ENCODE results near the gene PNRC2.

PNRC2 gene

GRCh38 chr1:24002695-24003094, 43.1 kb downstream of the PNRC2 start:
- TF ChIP-seq FOXP2 (optimal IDR thresholded peaks at IDR 0.05; ENCODE audit: borderline replicate concordance, extremely low read depth, extremely low read length, insufficient read depth) (no peak), REST (IDR thresholded peaks at IDR 0.05; ENCODE audit: insufficient read depth in 1 of 2, low read depth in 2 of 2, low read length in 2 of 2) (no peak), SIN3A (IDR thresholded peaks at IDR 0.05; ENCODE audit: borderline replicate concordance, insufficient read depth, low read length) (no peak), POLR2AphosphoS5 (IDR thresholded peaks at IDR 0.05; ENCODE audit: low read depth, low read length) (no peak), TAF1 (IDR thresholded peaks at IDR 0.05; ENCODE audit: borderline replicate concordance, insufficient read depth, low read length) (no peak)

GRCh38 chr1:24003331-24003972, 43.8 kb downstream of the PNRC2 start:
- TF ChIP-seq FOXP2 (optimal IDR thresholded peaks at IDR 0.05; ENCODE audit: borderline replicate concordance, extremely low read depth, extremely low read length, insufficient read depth) (no peak), POLR2AphosphoS5 (IDR thresholded peaks at IDR 0.05; ENCODE audit: low read depth, low read length) (no peak), TAF1 (IDR thresholded peaks at IDR 0.05; ENCODE audit: borderline replicate concordance, insufficient read depth, low read length) (no peak), SIN3A (IDR thresholded peaks at IDR 0.05; ENCODE audit: borderline replicate concordance, insufficient read depth, low read length) (no peak), REST (IDR thresholded peaks at IDR 0.05; ENCODE audit: insufficient read depth in 1 of 2, low read depth in 2 of 2, low read length in 2 of 2) (no peak)

GRCh38 chr1:24004132-24004531, 44.5 kb downstream of the PNRC2 start:
- TF ChIP-seq SIN3A (IDR thresholded peaks at IDR 0.05; ENCODE audit: borderline replicate concordance, insufficient read depth, low read length) (no peak), POLR2AphosphoS5 (IDR thresholded peaks at IDR 0.05; ENCODE audit: low read depth, low read length) (no peak), REST (IDR thresholded peaks at IDR 0.05; ENCODE audit: insufficient read depth in 1 of 2, low read depth in 2 of 2, low read length in 2 of 2) (no peak)

- no peak for TF ChIP-seq SIN3A (IDR thresholded peaks at IDR 0.05; ENCODE audit: borderline replicate concordance, insufficient read depth, low read length)
- no peak for TF ChIP-seq FOXP2 (optimal IDR thresholded peaks at IDR 0.05; ENCODE audit: borderline replicate concordance, extremely low read depth, extremely low read length, insufficient read depth)
Measured at GRCh38 chr1:24005163-24005562, 45.5 kb downstream of the PNRC2 start.

- TF ChIP-seq REST (IDR thresholded peaks at IDR 0.05; ENCODE audit: insufficient read depth in 1 of 2, low read depth in 2 of 2, low read length in 2 of 2) (no peak), FOXP2 (optimal IDR thresholded peaks at IDR 0.05; ENCODE audit: borderline replicate concordance, extremely low read depth, extremely low read length, insufficient read depth) (no peak), POLR2AphosphoS5 (IDR thresholded peaks at IDR 0.05; ENCODE audit: low read depth, low read length) (no peak), SIN3A (IDR thresholded peaks at IDR 0.05; ENCODE audit: borderline replicate concordance, insufficient read depth, low read length) (no peak), TAF1 (IDR thresholded peaks at IDR 0.05; ENCODE audit: borderline replicate concordance, insufficient read depth, low read length) (no peak)
Measured at GRCh38 chr1:24007079-24007478, 47.5 kb downstream of the PNRC2 start.

Measured in PFSK-1 (cell line).